Loucy (cell line): Measurements from ENCODE around the gene CYBB.

Experiments
- H2AFZ ChIP-seq: fragments of 200-600 bp; sonication (generic); 2 replicates; pipeline ENCODE4 v1.6.0; 2016; ENCODE audit warnings: antibody characterized with exemption, mild to moderate bottlenecking, low read length, moderate library complexity
- H3F3A ChIP-seq: fragments of 200-600 bp; 2 replicates; pipeline ENCODE4 v1.6.0; 2016; ENCODE audit warnings: antibody characterized with exemption, low read depth, mild to moderate bottlenecking
- H3K27me3 ChIP-seq: fragments of 200-600 bp; sonication (generic); 2 replicates; pipeline ENCODE4 v1.6.1; 2014; ENCODE audit warnings: low read length, mild to moderate bottlenecking; ENCODE audit not compliant: insufficient read depth, poor library complexity, severe bottlenecking
- H3K36me3 ChIP-seq: fragments of 200-600 bp; sonication (generic); 2 replicates; pipeline ENCODE4 v1.6.1; 2016; ENCODE audit warnings: low read length; ENCODE audit not compliant: insufficient read depth
- H3K4me1 ChIP-seq: fragments of 200-600 bp; sonication (generic); 2 replicates; pipeline ENCODE4 v1.5.1; 2014; ENCODE audit warnings: low read length, mild to moderate bottlenecking; ENCODE audit not compliant: insufficient read depth, poor library complexity, severe bottlenecking
- H3K4me2 ChIP-seq: fragments of 200-600 bp; sonication (generic); 2 replicates; pipeline ENCODE4 v1.6.0; 2014; ENCODE audit warnings: antibody characterized with exemption, low read length, low read depth, mild to moderate bottlenecking; ENCODE audit not compliant: poor library complexity, severe bottlenecking
- H3K4me3 ChIP-seq: fragments of 200-600 bp; sonication (generic); 2 replicates; pipeline ENCODE4 v1.5.1; 2014; ENCODE audit warnings: low read length, mild to moderate bottlenecking, mixed read lengths; ENCODE audit not compliant: poor library complexity, severe bottlenecking
- H3K79me2 ChIP-seq: fragments of 200-600 bp; sonication (generic); 2 replicates; pipeline ENCODE4 v1.6.1; 2014; ENCODE audit warnings: low read length; ENCODE audit not compliant: insufficient read depth
- H3K9ac ChIP-seq: fragments of 200-600 bp; sonication (generic); 2 replicates; pipeline ENCODE4 v1.6.0; 2014; ENCODE audit warnings: mild to moderate bottlenecking, low read depth, low read length, moderate library complexity; ENCODE audit not compliant: poor library complexity, severe bottlenecking
- H3K9me2 ChIP-seq: fragments of 200-600 bp; sonication (generic); replicated peaks from 2 replicates; pipeline ENCODE4 v1.6.1; 2016; ENCODE audit warnings: low read depth, low read length, mixed read lengths
- H3K9me3 ChIP-seq: fragments of 200-600 bp; sonication (generic); 2 replicates; pipeline ENCODE4 v1.6.1; 2014; ENCODE audit warnings: mild to moderate bottlenecking, antibody characterized with exemption, low read length, low read depth; ENCODE audit not compliant: insufficient read depth
- H4K20me1 ChIP-seq: fragments of 200-600 bp; sonication (generic); 2 replicates; pipeline ENCODE4 v1.6.0; 2014; ENCODE audit warnings: antibody characterized with exemption, low read length, mild to moderate bottlenecking; ENCODE audit not compliant: insufficient read depth, poor library complexity, severe bottlenecking
- EZH2phosphoT487 ChIP-seq: fragments of 200-600 bp; IDR thresholded peaks from 2 replicates; pipeline ENCODE4 v1.6.1; 2018; ENCODE audit warnings: antibody characterized with exemption, mild to moderate bottlenecking, moderate library complexity, borderline replicate concordance
- TF ChIP-seq, protein P1 (sequence below): fragments of 200-600 bp; sonication (generic); conservative IDR thresholded peaks from 2 replicates; pipeline ENCODE4 v1.5.1; 2014; ENCODE audit warnings: mild to moderate bottlenecking, antibody characterized with exemption, low read length

Gene CYBB

DNA sequence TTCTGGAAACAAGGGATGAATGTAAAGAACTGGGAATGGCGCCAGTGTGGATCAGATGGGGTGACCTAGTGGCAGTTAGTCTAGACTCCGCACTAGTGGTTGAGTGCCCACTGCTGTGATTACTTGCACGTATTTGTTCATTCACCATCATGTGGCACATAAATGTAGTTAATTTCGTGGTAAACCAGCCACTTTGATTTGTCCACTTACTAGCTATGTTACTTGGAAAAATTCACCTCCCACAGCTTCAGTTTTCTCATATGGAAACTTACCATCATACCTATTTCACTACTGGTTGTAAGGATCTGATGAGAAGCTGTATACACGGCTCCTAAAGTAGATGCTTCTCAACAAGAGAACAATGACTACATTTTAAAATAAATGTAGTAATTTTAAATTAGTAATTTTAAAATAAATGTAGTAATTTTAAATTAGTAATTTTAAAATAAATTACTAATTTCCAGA lies 67.9 kb downstream of the CYBB start:
- Histone ChIP-seq H3K9ac (peak overlapping the region; percentile 72), H2AFZ (peak overlapping the region; percentile 95)

DNA sequence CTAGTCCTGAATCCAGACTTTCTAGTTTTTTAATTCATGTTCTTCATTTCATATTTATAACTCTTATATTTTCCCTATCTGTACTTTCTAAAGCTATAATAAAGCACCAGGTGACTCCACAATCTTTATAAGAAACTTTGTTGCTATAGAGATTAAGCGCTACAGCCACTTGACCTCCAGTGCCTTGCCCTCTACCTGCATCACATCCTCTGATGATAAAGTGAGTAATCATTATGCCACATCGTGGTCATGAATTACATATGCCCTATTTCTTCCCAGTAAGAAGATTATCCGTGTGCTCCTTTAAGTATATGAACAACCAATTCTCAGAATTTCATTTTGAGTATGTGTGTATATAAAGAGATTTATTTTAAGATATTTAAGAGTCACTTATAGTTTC lies 74.3 kb downstream of the CYBB start:
- Histone ChIP-seq H3K9me2 (no peaks in the 10 kb centered on the region), H3K4me1 (no peaks in the 10 kb centered on the region), H2AFZ (no peak overlapping the region), H3K79me2 (no peaks in the 10 kb centered on the region), H3K36me3 (no peaks in the 10 kb centered on the region), H4K20me1 (no peaks in the 10 kb centered on the region), H3K9ac (no peak overlapping the region), H3K27me3 (no peaks in the 10 kb centered on the region), H3K4me2 (no peak overlapping the region), H3F3A (no peaks in the 10 kb centered on the region), H3K4me3 (no peak overlapping the region), H3K9me3 (no peaks in the 10 kb centered on the region)
- TF ChIP-seq, protein P1, sequence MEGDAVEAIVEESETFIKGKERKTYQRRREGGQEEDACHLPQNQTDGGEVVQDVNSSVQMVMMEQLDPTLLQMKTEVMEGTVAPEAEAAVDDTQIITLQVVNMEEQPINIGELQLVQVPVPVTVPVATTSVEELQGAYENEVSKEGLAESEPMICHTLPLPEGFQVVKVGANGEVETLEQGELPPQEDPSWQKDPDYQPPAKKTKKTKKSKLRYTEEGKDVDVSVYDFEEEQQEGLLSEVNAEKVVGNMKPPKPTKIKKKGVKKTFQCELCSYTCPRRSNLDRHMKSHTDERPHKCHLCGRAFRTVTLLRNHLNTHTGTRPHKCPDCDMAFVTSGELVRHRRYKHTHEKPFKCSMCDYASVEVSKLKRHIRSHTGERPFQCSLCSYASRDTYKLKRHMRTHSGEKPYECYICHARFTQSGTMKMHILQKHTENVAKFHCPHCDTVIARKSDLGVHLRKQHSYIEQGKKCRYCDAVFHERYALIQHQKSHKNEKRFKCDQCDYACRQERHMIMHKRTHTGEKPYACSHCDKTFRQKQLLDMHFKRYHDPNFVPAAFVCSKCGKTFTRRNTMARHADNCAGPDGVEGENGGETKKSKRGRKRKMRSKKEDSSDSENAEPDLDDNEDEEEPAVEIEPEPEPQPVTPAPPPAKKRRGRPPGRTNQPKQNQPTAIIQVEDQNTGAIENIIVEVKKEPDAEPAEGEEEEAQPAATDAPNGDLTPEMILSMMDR, result no peak
- TF ChIP-seq EZH2phosphoT487, result no peak

More for the DNA sequence above, 67.9 kb downstream of the CYBB start:
- H3K9me3 ChIP-seq, result no peaks in the 10 kb centered on the region
- no peaks in the 10 kb centered on the region for H3K36me3 ChIP-seq
- no peaks in the 10 kb centered on the region for H4K20me1 ChIP-seq
- no peaks in the 10 kb centered on the region for H3F3A ChIP-seq
- peak overlapping the region; percentile 81 for H3K4me2 ChIP-seq
- peak overlapping the region; percentile 85 for H3K4me3 ChIP-seq
- H3K4me1 ChIP-seq, result peaks cover 7% of the 10 kb centered on the region
- H3K27me3 ChIP-seq, result no peaks in the 10 kb centered on the region
- H3K9me2 ChIP-seq, result no peaks in the 10 kb centered on the region
- no peak for TF ChIP-seq EZH2phosphoT487
- no peaks in the 10 kb centered on the region for H3K79me2 ChIP-seq

DNA sequence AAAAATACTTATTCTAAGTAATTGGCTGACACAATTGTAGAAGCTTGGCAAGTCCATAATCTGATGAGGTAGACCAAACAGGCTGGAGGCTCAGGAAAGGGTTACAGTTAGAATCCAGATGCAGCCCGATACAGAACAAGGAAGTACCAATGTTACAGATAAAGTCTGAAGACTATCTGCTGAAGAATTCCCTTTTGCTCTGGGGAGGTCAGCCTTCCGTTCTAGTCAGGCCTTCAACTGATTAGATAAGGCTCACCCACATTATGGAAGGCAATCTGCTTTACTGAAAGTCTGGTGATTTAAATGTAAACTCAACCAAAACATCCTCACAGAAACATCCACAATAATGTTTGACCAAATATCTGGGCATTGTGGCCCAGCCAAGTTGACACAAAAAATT lies 74.9 kb downstream of the CYBB start:
- no peaks in the 10 kb centered on the region for H3K9me3 ChIP-seq
- no peak overlapping the region for H3K4me2 ChIP-seq

More for the DNA sequence above, 74.9 kb downstream of the CYBB start:
- Histone ChIP-seq H2AFZ (no peak overlapping the region), H3K27me3 (no peaks in the 10 kb centered on the region), H3F3A (no peaks in the 10 kb centered on the region), H3K4me3 (no peak overlapping the region), H3K9me2 (no peaks in the 10 kb centered on the region), H3K9ac (no peak overlapping the region), H3K4me1 (no peaks in the 10 kb centered on the region), H4K20me1 (no peaks in the 10 kb centered on the region), H3K36me3 (no peaks in the 10 kb centered on the region), H3K79me2 (no peaks in the 10 kb centered on the region)
- TF ChIP-seq, protein P1, result no peak
- no peak for TF ChIP-seq EZH2phosphoT487
